ENCODE results near the gene LTB4R2.

The LTB4R2 gene

DNA sequence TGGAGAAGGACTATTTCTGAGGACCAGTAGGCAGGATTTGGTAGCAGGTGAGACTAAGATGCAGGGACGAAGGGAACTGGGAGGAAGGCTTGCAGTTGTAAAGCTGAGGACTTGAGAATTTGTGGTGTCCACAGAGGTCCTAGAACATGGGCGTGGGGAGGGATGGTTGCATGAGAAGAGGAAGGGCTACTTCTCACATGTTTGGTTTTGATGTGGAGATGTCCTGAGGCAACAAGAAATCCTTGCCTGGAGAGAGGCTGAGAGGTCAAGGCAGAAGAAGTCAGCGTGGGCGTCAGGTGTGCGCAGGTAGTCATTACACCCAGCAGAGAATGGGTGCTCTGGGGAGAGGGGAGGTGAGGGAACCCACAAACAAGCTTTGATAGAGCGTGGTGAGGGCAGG lies 32.9 kb upstream of the LTB4R2 start:
- in situ Hi-C loops (cut with HindIII; ENCODE audit: low sequenced_read_pairs) = loop anchor here (5.0 kb wide), 1 partner anchor 60 kb away; the partner anchor contains the start of genes ADCY4 and RIPK3

DNA sequence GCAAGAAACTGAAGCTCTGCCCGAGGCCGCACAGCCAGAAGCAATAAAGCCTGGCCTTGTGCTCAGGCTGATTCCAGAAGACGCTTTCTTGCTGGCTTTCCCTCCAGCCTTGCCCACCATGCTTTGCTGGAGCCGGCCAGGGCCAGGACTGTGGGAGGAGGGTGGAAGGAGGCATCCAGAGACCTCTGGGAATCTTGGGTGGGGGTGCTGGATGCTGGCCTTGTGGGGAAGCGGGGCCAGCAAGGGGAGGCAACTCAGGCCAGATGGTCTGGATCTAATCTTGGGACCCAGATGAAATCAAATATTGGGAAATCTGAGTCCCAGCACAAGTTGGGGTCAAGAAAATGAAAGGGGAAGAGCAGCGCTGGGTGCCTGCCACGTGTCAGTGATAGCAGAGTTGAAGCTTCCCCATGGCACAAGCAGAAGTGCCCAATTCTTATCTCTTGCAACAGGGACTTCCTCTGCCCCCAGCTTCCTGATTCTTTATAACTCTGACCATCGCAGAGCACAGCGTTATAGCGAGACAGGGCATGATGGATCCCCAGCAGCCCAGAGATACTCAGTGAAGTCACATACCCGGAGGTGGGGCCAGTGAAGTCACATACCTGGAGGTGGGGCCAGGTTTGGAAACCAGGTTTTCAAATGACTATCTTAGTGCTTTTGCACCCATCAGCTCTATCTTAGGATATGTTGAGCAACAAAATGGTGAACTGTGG lies 32.2 kb upstream of the LTB4R2 start:
- in situ Hi-C loops (cut with HindIII; ENCODE audit: low sequenced_read_pairs) = loop anchor here (5.0 kb wide), 1 partner anchor 60 kb away; the partner anchor contains the start of genes ADCY4 and RIPK3

DNA sequence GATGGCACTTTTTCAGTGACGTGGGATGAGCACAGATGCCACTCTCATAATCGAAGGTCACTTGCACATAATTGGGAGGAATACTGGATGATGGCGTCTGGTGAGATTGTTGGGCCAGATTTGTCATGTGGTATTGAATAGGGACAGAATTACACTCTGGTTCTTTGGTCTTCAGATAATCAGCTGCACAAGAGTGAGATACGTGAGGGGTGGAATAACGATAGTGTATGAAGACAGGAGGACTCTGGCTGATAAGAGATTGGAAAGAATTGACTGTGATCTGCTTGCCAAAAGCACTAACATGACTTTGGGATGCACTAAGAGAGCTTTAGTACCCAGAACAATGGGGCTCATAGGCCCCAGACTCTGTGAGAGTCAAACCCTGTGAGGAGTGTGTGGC lies 31.5 kb upstream of the LTB4R2 start:
- in situ Hi-C loops (cut with HindIII; ENCODE audit: low sequenced_read_pairs) = loop anchor here (5.0 kb wide), 1 partner anchor 59 kb away; the partner anchor contains the start of genes ADCY4 and RIPK3

DNA sequence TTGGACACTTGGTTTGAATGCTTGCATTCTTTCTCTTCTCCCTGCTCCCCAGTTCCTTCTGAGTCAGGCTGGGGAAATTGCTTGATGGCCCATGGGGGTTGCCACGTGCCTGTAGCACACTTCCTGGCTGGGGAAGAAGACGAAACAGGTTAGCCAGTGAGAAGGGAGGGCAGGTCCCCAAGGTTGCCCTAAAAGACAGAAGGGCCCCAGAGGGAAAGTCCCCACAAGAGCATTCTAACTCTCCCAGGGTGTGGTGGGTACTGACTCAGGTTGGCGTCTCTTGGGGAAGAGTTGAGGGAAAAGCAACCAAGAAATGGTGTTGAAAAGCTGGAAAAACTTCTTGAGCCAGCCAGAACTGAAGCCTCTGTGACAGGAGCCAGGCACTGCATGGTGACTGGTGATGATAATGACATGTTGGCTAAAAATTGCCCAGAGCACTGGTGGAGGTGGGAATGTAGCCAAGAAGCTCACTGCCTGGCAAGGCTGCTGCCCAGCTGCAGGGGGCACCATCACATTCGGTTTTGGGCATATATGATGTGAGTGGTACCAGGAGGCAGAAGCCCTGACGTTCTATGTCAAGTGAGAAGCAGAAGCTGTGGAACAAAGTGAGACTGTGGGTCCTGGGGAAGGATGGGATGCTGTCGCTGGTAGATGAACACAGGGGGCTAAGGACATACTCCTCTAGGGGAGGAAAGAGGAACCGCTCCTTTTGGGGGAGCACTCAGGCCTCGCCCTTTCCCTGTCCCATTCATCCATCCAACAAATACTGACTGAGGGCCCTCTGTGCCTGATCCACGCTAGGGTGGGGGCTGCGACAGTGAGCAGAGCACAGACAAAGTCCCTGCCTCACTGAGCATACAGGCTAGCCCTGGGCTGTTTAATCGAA lies 30.4 kb upstream of the LTB4R2 start:
- in situ Hi-C loops (cut with HindIII; ENCODE audit: low sequenced_read_pairs) = loop anchor here (5.0 kb wide), 1 partner anchor 58 kb away; the partner anchor contains the start of genes ADCY4 and RIPK3

DNA sequence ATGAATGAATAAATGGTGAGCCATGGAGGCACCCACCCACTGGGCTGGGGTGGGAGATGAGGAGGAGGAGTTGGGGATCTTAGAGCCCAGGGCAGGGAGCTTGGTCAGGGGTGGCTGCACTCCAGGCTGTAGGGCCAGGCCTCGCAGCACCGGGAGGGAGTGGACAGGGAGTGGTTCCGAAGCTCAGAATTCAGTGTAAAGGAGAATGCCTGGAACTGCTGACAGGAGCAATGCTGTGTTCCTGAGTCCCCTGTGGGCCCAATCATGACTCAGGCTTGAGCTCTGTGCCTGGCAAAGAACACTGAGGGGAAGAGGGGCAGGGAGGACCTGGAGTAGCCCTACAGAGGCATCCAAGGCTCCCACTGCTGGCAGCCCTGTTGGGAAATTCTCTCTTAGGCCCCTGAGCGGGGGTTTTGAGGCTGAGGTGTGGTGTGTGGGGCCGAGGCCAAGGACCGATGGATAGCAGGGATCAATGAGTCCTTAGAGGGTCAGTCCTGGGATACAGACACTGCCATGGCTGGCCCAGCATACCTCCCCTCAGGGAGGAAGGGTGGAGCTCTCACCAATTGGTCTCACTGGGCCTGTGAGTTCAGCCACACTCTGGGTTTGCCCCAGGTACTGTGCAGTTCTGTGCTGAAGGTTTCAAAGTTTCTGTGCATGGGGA lies 29.0 kb upstream of the LTB4R2 start:
- in situ Hi-C loops (cut with HindIII; ENCODE audit: low sequenced_read_pairs) = no loop called here

DNA sequence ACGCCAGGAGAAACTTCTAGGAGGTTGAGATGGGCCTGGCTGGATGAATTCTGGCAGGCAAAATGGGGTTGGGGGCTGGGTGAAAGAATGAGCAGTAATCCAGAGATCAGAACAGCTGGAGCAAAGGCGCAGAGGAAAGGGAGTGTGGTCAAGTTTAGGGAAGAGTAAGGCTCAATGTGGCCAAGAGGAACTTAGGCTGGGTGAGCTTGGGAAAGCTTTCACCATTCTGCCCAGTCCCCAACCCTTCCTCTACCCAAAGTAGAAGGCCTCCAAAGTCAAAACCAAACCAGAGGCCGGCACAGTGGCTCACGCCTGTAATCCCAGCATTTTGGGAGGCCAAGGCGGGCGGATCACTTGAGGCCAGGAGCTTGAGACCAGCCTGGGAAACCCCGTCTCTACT lies 28.3 kb upstream of the LTB4R2 start:
- in situ Hi-C loops (cut with HindIII; ENCODE audit: low sequenced_read_pairs) = no loop called here

DNA sequence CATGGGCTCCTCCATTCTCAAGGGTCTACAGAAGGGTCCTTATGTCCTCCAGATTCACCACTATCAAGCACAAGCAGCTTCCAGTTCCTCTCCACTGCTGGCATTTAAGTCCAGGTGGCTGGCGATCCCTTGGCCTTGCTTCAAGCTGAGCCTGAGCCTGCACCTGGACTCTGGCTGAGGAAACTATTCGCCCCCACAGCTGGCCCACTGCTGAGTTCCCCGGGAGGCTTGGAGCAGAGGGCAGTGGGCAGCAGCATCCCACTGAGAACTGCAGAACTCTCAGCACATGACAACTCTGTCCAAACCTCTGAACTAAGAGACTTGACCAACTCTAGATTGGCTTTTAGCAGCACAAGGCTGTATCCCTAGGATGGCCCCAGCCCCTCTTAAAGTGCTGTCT lies 27.2 kb upstream of the LTB4R2 start:
- in situ Hi-C loops (cut with HindIII; ENCODE audit: low sequenced_read_pairs) = no loop called here

DNA sequence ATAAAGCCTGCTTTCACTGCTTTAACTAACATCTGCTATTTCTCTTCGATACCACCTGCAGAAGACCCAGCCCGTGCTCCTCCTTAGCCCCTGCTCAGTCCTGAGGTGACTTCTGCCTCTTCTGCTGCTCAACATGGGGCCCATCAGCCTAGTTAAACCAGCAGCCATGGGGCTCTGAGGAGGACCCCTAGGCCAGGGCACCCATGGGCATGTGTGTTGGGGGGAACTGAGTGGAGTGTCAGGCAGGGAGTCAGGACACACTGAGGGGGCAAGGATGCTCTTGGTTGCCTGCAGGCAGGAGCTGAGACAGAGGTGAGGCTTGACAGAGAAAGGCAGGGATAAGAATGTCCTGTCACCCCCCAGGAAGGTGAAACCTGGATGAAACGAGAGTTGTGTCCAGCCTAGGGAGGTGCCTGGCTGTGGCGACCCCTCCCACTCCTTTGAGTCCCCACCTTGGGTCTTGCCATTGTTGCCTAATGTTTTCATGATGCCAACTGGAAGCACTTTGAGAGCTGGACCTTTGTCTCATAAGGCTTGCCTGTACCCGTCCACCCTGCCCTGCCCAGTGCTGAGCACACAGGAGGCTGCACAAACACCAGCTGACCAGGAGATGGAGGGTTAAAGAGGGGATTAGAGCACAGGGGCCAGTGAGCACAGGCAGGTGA lies 26.0 kb upstream of the LTB4R2 start:
- in situ Hi-C loops (cut with HindIII; ENCODE audit: low sequenced_read_pairs) = no loop called here

DNA sequence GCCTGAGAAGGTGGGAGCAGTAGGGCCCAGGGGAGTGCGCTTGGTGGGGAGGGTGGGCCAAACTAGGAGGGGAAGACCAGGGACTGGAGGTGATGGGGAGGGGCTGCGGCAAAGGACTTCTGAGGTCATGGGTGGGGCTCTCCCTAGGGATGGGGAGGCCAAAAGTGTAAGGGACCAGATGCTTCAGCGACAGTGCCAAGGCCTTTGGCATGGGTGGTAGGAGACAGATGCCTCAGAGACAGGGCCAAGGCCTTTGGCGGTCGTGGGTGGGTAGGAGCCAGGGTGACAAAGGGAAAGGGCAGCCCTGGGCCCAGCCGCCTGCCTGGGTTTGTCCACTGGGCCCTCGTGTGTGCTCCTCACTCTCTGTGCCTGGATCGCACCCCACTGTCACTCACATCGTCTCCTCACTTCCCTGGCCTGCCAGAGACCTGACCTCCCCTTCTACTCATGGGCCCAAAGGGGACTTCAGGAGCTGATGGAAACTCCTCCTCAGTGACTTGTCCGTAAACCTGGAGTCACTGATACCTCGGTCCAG lies 25.4 kb upstream of the LTB4R2 start:
- in situ Hi-C loops (cut with HindIII; ENCODE audit: low sequenced_read_pairs) = no loop called here

DNA sequence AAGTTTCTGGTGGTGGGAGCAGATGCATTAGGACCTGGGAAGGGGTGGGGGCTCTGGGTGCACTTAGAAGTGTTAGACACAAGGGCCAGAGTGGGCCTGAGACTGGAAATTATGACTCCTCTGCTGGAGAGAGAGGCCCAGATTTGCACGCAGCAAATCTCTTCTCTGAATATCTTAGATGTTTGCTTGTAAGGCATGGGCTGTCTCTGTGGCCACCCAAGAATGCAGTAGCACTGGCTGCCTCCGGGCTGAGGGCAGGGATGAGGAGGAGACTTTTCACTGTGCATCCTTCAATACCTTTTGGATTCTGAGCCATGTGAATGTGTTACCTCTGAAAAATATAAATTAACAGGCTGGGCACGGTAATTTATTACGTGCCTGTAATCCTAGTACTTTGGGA lies 24.6 kb upstream of the LTB4R2 start:
- in situ Hi-C loops (cut with HindIII; ENCODE audit: low sequenced_read_pairs) = no loop called here

DNA sequence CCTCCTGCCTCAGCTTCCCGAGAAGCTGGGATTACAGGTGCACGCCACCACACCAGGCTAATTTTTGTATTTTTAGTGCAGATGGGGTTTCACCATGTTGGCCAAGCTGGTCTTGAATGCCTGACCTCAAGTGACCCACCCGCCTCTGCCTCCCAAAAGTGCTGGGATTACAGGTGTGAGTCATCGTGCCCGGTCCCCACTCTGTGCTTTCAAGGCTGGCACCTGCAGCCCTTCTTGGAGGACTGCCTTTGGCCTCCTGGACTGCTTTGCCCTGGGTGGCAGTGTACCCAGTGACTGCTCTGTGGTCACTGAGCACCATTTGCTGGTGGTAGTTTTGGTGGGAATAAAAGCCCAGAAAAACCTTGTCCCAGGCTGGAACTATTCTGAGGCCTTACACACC lies 22.9 kb upstream of the LTB4R2 start:
- in situ Hi-C loops (cut with HindIII; ENCODE audit: low sequenced_read_pairs) = no loop called here

DNA sequence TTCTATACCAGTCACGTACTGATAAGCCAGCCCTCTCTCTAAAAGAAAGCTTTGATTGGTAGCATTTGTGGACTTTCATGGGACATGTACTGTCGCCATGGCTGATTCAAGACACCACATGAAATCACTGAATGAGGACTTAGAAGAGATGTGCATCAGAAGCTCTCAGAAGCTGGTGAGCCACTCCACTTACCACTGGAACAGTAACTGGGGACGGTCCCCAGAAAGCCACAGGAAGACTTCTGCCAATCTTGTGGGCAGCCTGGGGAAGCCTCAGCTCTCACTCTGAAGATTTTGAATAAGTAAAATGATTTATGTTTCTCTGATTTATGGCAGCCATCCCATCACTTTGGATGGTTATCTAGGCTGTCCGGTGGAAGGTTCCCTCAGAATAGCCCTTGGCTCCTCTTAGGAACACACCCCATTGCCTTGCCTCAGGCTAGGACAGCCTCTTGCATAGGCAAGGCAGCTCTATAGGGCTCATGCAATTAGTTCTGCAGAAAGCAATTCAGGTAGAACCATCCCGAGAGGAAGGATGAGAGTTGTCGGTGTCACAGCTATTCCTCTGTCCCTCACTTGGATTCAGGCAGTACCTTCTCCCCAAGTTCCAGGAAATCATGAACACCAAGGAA lies 20.2 kb upstream of the LTB4R2 start:
- in situ Hi-C loops (cut with HindIII; ENCODE audit: low sequenced_read_pairs) = no loop called here

DNA sequence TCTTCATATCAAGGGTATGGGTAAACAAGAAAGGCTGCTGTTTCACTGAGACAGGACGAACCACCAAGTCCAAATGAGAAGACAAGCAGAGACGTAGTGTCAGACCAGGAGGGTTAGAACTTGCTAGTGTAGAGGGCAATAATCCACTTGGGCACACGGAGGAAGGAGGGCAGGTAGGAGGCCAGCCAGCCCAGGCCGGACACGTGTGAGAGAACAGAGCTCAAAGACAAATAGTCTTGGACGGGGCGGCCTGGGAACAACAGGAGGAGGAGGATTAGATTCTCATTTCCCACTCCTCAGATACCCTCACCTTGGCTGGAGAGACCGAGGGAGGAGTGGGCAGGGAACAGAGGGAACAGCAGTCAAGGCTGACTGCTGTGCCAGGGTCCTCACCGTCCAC lies 19.2 kb upstream of the LTB4R2 start:
- in situ Hi-C loops (cut with HindIII; ENCODE audit: low sequenced_read_pairs) = no loop called here

DNA sequence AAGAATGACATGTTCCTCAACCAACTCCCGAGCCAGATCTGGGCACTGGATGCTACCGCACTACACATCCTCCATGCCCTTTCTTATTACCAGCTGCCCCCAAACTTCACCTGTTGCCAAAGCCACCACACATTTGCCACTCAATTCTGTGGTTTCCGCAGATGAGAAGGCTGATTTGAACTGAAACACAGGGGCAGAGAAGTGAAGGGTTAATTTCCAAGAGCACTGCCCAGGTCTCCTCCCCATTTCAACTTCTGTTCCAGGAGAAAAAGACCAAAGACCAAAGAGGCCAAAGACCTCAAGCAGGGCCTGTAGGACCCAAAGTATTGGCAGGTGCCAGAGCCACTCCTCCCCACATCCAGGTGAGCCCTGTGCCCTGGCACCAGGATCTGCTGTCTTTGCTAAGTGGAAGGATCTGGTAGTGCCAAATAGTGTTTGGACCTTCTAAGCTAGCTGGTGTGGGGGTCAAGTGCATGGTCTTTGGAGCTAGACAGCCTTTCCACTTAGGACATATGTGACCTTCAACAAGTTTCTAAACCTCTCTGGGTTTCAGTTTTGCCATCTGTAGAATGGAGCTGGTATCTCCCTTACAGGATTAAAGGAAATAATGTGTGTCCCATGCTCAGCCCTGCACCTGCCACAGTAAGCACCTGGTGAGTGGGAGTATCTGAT lies 18.4 kb upstream of the LTB4R2 start:
- in situ Hi-C loops (cut with HindIII; ENCODE audit: low sequenced_read_pairs) = no loop called here

DNA sequence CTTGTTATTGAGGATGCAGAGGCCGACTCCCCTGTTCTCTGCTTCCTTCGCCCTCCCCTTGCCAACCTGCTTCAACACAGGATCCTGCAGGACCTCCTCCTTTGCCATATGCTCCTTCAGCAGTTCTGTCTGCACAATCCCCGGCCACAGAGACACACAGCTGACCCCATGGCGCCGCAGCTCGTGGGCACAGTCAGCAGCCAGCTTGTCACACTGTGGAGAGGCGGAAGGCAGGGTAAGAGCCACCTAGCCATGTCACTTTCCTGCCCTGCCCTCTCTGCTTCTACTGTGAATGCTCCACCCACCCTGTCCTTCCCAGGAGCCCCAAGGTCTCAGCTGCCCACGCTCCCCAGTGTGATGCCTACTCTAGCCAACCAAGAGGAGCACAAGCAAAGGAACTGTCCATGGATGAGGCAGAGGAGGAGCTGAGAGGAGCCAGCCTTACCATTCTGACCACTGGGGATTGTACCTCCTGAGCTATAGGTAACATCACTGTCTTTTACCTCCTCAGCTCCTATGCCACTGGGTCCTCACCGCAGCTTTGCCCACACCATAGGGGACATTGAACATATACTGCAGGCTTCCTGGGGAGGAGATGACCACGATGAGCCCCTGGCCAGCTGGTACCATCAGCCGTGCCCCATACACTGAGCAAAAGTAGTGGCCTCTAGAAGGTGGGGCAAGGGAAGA lies 17.7 kb upstream of the LTB4R2 start:
- in situ Hi-C loops (cut with HindIII; ENCODE audit: low sequenced_read_pairs) = no loop called here

DNA sequence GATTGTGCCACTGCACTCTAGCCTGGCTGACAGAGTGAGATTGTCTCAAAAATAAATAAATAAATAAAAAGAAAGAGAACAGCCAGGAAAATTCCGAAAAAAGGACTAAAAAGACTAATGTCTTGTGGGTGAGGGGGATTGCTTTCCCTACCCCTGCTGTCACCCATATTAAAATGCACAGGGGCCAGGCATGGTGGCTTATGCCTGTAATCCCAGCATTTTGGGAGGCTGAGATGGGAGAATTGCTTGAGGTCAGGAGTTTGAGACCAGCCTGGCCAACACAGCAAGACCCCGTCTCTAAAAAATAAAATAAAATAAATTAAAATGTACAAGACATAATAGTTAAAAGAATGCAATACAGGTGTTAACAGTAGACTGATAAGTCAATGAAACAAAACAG lies 16.4 kb upstream of the LTB4R2 start:
- in situ Hi-C loops (cut with HindIII; ENCODE audit: low sequenced_read_pairs) = no loop called here

DNA sequence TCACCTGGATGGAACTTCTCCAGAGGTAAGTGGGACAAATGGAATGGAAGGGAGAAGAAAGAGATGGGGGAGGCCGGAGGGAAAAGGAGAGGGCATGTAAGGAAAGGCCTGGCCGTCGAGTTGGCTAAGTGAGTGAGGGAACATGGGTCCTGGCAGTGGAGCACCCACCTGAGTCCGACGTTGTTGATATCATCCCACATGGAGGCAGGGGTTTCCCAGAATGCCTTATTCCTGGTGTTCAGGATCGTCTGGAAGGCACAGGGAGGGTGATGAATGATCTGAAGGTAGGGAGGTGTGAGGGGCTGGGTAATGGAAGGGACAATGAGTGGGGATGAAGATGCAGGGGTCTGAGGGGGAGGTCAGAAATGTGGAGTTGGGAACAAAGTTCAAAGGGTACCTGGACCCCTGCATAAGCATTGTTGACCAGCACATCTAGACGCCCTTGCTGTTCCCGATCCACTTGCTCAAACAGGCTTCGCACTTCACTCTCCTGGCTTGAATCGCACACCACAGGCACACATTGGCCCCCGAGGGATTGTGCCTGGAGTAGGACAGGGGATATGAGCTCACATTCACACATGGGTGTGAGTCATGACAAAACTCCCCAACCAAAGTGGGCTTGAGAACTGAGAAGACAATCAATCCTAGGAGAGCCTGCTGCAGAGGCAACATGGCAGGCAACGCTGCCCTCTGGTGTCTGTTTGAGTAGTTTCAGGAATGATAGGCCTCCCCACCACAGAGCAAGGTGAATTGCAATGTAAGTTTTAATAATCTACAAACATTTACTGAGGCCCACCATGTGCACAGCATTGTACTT lies 13.4 kb upstream of the LTB4R2 start:
- in situ Hi-C loops (cut with HindIII; ENCODE audit: low sequenced_read_pairs) = no loop called here

Data from DLD1 (cell line).